Activated T-helper 9 cell treated with anti-CD3 and anti-CD28 coated beads, Interleukin-2, amount 50 U/mL, for 16 hours (primary cell): ENCODE results near the gene TNNT2.

Source experiments
- DNase-seq: peaks from one replicate; pipeline ENCODE4 v3.0.0-alpha.2; 2020; ENCODE audit warnings: low read depth

TNNT2 gene

DNA sequence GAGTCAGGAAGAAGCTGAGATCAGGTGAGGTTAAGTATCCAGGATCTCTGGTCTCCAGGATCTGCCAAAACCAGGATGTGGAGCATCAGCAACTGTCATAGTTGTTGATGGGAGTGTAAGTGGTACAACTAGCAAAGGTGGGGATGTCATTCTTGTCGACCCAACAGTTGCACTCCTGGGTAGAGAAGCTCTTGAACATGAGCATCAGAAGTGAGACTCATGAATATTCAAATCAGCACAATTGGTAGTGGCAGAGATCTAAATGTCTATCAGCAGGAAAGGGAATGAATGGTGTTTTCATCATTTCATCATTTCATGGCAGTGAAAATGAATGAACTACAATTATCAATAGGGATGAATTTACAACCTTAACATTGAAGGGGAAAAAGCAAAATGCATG, 25.9 kb upstream of the TNNT2 start:
- DNase-seq: no peak

DNA sequence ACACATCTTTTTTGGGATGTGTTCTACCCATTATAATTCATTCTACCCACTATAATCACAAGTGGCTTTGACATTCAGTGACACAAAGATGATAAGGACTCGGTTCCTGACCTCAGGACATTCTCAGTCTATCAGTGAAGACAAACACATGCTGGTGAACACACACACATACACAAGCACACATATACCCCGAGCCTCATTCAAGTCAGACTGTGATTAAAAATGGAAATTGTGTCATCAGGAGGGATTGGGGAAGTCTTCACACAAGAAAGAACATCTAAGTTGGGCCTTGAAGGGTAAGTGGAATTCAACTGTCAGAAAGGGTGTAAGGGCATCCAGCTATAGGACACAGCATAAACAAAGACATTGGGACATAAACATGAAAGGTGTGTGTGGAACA, 24.2 kb upstream of the TNNT2 start:
- no peak for DNase-seq

DNA sequence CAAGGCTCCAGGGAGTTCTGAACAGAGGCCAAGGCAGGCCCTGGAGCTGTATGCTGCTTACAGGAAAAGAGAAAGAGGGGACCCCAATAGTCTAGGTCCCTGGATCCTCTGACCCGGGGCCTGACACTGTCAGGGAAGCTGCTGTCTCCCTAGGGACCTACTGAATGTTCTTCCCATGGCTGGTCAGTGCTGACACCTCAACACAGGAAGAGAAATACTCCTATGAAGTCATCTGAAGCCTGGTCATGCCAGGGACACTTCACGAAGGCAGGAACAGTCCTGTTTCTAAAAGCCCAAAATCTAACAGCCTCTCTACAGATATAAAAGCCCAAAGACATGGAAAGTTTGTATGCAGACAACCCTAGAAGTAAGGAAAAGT, 23.4 kb upstream of the TNNT2 start:
- no peak for DNase-seq

DNA sequence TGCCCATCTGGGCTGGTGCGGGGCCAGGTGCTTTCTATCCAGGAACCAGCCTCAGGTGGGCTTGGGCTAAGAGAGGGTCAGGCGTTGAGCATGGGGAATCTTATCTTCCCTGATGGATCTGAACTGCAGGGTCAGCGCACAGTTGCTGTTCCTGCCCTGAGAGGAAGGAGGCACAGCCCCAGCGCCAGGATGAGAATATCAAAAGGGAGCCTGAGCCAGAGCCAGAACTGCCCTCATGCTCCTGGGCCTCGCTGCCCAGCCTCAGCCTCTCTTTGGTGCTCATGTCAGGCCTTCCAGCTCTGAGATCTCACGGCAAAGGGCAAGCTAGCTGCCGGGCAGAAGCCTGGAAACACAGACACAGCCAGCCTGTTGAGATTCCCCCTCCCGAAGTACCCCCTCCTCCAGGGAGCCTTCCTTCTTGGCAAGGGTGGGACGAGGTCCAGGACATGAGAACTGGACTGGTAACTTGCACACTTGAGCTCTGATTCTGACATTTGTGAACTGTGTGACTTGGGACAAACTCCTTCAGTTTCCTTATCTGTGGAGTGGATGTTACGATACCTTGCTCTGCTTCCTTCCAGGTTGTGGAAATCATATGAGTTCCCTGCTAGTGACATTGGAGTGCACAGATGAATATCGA, 22.9 kb upstream of the TNNT2 start:
- DNase-seq: no peak

DNA sequence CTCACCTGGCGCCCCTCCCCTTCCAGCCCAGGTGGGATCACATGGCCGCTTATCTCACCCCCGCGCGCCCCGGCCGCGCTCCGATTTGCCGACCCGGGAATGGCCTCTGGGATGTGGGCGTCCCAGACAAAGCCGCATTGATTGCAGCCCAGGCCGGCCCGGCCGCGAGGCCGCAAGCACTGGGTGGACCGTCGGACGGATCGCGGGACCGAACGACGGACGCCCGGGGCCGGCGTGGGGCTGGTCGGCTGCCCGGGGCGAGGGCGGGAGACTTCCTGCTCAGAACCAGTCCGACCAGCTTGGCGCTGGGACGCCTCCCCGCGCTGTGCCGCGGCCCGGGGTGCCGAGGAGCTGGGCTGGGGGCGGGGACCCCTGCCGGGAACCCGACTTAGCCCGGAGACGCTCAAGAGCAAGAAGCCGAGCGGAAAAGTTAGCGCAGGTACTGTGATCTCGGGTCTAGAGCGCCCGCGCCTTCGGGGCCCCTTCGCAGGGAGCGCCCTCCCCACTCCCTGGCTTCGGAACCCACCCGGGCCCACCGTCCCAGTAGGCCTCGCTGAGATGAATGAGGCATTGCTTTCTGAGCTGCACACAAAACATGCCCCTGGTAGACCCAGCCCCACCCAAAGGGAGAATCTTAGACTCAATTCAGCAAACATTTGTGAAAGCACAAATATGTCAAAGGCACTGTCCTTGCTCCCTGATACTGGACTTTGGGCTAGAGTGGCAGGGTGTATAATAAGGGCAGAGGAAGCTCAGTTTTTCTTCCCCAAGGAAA, 22.1 kb upstream of the TNNT2 start:
- no peak for DNase-seq

DNA sequence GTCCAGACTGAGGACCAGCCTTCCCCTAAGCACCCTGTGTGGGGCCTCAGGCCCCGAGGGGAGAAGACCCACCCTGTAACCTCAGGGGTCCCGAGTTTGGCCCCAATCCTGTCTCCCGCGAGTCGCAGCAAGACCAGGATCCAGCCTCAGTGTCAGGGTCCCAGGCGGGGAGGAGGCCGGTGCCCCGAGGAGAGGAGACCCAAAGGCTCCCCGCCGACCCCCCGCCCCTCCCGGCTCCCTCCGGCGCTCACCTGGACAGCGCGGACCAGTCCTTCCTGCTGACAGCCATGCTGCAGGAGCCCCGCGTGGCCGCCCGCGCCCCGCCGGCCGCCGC, 21.5 kb upstream of the TNNT2 start, which contains the start of gene LAD1:
TSS of gene LAD1 (minus strand) at position 307 of the 334 bp plus-strand sequence. CDS start at position 289, 18 bp downstream.
- no peak for DNase-seq

DNA sequence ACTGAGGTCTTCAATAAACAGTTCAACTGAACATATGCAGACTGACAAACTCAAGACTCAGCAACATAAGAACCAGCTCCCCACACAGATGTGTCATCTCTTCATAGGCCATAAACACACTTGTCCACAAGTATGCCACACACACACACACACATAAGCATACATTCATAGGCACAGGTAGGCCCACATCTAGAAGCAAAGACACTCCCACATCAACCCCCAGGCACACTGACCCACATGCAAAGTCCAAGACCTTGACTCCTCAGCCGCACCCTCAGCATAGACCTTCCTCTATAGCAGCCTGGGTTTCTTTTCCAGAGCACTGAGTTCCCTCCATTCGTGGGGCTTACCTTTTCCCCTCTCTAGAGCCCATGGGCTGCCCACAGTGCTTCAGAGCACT, 20.2 kb upstream of the TNNT2 start:
- no peak for DNase-seq

DNA sequence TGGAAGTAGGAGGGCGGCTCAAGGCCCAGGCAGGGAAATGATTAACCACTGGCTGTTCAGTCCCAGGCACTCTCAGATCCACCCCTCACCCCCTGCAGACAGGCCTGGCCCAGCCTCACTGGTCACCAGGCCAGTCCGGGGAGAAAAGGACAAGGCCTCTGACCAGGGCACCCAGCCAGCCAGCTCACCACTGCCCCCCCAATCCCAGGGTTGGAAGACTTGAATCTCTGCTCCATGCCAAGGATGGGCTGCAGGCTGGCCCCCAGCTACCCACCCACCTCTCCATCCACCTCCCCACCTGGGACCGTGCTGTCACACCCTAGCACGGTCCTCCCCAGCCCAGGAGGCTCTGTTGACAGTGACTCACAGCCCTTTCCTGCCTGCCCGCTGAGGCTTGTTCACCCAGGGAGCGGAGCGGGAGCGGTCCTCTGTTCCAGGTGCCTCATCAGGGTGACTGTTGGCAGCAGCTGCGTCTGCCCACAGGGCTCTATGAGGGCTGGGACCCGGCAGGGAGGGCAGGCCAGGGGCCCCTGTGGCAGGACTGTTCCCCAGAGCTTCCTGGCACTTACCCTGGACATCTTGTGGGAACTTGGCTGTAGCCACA, 19.5 kb upstream of the TNNT2 start:
- no peak for DNase-seq

DNA sequence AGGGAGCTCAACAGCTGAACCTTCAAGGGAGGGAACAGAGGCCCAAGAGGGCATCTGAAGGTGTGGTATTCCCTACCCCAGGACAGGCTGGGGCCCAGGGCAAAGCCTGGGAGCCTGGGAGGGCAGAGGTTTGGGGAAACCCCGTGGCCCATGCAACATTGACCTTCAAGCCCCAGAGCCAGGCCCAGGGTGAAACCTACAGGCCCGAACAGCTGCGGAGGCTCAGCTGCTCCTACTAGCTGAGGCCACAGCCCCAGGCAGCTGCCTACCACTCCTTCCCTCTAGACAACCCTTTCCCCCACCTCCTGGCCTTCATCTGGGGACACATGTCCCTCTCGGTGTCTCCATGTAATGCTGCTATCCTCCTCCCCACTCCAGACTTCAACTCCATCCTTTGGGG, 18.5 kb upstream of the TNNT2 start:
- no peak for DNase-seq

DNA sequence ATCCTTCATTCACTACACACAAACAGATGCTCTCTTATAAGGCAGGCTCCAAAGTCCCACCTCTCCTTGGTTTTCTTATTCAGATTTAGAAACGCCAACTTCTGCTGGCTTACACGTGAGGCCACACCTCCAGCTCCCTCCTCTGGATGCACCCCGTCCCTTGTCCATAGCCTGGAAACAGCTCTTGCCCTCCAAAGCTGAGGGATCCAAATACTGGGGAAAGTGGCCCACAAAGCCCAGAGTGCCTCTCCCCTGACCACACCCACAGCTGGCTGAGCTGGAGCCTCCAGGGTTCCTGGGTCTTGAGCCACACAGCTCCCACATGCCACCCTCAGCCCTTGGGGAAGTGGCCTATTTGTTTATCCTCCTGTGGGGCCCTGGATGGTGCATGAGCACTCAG, 17.1 kb upstream of the TNNT2 start:
- no peak for DNase-seq

DNA sequence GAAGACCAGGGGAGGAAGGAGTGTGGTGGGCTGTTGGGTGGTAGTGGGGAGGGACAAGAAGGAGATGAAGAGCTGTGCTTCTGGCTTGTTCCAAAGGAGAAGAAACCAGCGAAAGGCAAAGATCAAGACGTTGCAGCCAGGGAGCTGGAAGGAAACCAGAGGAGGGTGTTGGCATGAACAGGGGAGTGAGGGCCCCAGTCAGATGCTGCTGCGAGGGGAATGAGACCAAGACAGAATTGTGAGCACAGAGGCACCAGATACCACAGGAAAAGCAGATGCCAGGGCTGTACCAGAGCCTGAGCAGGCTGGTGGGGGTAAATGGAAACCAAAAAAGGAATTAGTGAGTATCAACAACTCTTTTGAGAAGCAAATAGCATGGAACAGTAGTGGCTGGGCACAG, 15.6 kb upstream of the TNNT2 start:
- no peak for DNase-seq

DNA sequence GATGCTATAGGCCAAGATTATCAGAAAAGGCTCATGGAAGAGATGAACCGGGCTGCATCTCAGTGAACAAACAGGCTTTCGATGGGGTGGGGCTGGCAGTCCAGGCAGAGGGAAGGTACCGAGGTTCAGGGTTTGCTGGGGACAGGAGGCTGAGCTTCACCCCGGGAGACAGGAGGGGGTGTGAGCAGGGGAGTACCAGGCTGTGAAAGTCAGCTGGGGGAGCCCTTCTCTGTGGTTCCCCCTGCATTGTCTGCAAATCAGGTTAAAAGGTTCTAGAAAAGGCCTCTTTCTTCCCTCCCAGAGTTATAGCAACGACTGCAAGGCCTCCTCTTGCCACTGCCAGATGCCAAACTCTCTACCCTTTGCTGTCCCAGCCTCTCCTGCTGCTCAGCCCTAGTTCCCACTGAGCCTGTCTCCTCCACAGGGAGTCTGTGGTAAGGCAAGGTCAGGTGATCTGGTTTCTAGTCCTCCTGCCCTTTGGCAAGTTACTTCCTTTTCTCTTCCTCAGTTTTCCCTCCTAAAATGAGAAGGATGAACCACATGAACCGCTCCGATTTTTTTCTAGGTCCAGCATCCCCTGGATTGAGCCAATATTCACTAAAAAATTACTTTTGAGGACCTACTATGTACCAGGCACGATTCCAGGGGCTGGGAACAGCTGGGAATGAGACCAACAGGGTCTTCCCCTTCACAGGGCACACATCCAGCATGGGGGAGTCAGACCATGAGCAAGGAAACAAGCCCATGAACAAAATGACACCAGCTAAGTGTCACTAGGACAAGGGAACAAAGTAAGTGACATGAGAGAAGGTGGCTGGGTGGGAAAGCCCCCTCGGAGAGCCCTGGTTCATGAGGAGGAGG, 14.4 kb upstream of the TNNT2 start:
- no peak for DNase-seq

DNA sequence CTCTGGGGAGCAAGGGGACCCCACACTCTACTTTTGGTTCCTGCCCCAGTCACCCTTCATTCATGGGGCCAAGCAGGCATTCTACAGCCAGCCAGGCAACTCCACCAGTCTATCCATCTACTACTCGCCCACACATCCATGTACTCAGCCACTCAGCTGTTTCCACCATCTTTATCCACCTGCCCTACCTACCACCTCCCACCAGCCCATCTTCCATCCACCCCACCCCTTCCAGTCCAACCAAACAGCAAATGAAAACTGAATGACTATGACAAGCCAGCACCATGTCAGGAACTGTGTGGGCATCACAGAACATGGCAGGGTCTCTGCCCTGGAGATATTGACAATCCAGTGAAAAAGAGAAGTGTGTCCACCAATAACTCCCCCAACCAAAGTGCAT, 13.7 kb upstream of the TNNT2 start:
- no peak for DNase-seq

DNA sequence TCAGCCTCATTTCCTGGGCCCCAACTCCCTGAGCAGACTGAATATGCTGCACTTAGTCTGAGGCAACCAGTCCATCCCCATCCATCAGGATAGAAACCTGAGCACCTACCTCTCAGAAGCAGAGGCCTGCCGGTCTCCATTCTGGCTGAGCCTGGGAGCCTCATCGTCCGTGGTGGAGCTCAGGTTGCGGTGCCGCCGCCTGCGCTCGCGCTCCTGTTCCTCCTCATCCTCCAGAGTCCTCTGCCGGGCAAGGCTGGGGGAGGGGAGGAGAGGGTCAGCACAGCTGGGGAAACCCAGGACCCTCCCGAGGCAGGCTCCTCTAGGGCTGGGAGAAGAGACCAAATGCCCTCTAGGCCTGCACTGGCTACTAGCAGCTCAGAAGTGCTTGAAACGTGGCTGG, 11.6 kb upstream of the TNNT2 start:
- DNase-seq: no peak

DNA sequence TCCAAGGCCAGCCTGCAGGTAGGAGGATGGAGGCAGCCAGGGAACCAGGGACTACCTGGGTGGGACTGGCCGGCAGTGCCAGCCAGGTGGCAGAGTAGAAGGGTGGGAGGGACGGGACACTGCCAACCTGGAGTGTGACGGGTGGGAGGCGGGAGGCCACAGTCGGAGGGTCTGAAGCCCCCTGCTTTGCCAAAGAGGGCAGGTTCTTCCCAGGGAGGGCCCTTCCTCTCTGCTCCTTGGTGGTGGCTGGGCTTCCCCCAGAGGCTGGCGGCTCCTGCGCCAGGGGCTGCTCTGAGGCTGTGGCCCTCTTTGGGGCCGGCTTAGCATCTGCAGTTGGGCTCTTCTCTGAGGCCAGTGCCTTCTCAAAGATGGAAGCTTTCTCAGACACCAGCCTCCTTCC, 8.7 kb upstream of the TNNT2 start:
- DNase-seq: no peak

DNA sequence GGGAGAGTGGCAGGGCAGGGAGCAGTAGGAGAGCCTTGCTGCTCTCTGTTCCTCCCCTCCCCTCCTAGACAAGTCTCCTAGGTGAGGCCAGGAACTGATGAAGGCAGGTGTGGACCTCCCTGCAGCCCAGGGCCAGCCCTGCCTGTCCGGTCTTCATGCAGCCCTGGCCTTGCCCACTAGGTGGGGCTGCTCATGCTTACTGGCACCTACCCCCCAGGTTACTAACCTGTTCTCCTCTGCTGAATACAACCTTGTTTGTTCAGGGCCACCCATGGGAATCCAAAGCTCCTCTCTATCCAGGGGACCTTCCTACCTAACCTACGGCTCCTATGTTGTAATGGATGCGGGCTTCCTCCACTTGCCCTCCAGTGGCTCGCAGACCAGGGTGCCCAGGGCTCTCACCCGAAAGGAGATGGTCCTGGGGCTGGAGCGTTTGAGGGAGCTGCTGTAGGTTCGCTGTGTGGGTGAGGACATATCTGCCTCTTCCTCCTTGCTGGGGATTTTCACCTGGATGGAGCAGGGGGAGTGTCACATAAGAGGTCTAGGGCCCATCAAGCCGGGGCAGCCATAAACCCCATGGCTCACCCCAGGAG, 7.9 kb upstream of the TNNT2 start:
- no peak for DNase-seq

DNA sequence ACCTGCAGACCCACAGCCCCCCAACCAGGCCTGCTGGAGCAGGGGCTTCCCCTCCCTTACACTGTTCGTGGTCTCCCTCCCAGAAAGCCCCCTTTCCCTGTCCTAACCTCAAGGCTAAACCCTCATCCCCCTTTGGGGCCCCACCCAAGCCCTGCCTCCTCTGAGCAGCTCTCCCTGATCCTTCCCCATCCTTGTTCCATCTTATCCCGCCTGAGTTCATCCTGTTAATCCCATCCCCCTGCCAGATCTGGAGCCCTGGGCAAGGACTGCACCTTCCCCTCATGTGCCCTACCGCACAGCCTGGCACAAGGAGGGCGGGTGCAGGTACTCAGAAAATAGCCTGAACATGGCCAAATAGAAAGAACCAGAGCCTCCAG, 6.9 kb upstream of the TNNT2 start:
- DNase-seq: no peak

DNA sequence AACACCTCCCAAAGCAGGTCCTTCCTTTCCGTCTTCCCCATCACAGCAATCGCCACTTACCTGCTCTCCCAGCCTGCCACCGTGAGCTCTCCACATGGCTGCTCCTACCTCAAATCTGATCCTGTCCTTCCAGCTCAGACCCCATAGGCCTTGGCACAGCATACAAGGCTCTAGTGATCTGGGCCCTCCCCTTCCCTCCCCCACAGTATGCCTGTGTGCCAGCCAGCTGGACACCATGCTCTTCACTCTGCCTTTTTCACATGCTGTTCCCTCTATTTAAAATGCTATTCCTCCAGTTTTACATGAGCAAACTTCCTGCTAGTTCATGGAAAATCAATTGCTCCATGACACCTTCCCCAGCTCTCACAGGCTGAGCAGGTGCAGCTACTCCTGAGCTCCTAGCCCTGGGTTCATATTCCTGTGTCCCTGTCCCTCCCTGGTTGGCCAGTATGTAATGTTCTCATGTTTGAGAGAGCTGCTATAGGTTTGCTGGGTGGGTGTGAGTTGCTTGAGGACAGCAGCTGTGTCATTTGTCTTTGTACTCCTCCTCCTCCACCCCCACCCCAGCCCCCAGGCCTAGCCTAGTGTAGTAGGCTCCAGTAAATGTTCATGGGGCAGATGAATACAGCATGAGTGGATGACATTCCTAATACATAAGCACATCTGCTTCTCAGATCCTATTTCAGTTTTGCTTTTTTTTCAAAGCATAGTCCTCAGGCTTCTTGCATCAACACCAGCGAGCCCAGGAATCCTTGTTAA, 6.3 kb upstream of the TNNT2 start:
- DNase-seq: no peak

DNA sequence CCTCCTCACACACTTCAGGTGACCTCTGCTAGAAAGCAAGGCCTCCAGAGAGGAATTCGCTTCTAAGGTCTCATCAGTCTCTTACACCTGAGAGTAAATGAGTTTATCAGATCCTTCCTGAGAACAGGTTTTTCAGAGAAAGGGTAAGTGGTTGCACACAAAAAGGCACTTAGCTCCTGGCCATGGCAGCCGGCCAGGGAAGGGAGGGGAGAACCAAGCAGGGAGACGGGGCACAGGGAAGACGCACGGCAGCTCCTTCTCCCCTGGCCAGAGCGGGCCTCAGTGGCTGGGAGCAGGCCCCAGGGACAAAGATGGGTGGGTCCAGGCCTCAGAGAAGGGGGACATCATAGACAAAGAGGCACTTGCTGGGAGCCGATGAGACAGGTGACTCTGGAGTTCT, 3.6 kb upstream of the TNNT2 start:
- DNase-seq: no peak

DNA sequence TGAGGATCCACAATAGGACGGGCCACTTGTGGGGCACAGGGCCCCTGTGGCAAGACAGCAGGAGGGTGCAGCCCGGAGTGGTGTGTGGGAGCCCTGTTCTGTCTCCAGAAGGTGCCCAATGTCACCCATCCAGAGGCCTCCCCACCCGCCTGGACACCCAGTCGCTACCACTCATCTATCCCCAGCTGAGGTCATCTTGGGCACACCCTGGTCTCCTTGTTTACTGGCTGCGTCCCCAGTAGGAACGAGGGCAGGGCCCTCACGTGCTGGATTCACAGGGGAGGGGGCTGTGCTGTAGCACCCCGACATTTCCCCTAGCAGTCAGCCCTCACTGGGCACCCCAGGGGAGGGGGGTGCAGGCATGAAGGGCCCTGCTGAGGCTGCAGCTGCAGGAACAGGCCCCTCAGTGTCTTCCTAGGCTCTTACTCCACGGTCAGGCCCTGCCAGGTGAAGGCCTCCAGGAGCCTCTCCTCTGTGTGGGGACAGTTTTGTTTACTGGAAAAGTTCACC, 2.3 kb upstream of the TNNT2 start:
- DNase-seq: no peak

DNA sequence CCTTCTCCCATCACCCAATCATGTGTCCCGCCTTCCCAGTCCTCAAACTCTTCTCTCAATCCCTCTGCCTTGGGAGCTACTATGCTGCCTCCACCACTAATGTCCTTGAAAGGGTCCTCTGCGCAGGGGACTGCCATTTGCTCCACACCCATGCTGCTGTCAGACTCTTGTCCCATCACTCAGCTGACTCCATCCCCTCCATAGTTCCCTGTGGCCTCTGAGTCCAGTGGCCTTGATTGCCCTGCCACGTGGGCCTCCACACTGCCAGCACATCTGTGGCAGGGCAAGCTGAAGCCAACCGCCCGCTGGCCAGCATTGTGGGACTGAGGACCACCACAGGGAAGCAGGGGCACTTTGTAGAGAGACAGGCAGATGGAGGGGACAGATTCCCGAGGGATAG, 1.3 kb upstream of the TNNT2 start:
- no peak for DNase-seq
